ENCODE data around the gene TIMM44.
"Not testable (repeated sequence)": the region's sequence is repeated elsewhere in the genome, so short reads cannot be mapped to it uniquely, and the experiment has no call there.

TIMM44 gene

GRCh38 chr19:7976461-7976860, 33.0 kb upstream of the TIMM44 start:
- DNase-seq: no peak

GRCh38 chr19:7975037-7975436, 31.6 kb upstream of the TIMM44 start:
- no peak for DNase-seq

- no peak for DNase-seq
These were observed 30.4 kb upstream of the TIMM44 start for GRCh38 chr19:7973883-7974282.

GRCh38 chr19:7971553-7972520, 28.4 kb upstream of the TIMM44 start:
- DNase-seq: no peak

GRCh38 chr19:7970716-7971448, 27.4 kb upstream of the TIMM44 start:
- DNase-seq: peak in 1 of 2 donors; percentile 19

- DNase-seq: no peak
These were observed 26.1 kb upstream of the TIMM44 start for GRCh38 chr19:7969555-7969939.

GRCh38 chr19:7968796-7969554, 25.5 kb upstream of the TIMM44 start:
- no peak for DNase-seq

GRCh38 chr19:7968008-7968795, 24.7 kb upstream of the TIMM44 start:
- no peak for DNase-seq

GRCh38 chr19:7965921-7966665, 22.6 kb upstream of the TIMM44 start:
- DNase-seq: no peak

- no peak for DNase-seq
These were observed 21.9 kb upstream of the TIMM44 start for GRCh38 chr19:7965259-7965841.

GRCh38 chr19:7963566-7963965, 20.1 kb upstream of the TIMM44 start:
- no peak for DNase-seq

GRCh38 chr19:7962644-7963268, 19.3 kb upstream of the TIMM44 start:
- no peak for DNase-seq

- DNase-seq: no peak
These were observed 18.6 kb upstream of the TIMM44 start for GRCh38 chr19:7961920-7962626.

- DNase-seq: not testable (repeated sequence)
These were observed 17.6 kb upstream of the TIMM44 start for GRCh38 chr19:7961082-7961481.

GRCh38 chr19:7959211-7959610, 15.7 kb upstream of the TIMM44 start:
- DNase-seq: no peak

- DNase-seq: no peak
These were observed 12.2 kb upstream of the TIMM44 start for GRCh38 chr19:7955696-7956095.

- no peak for DNase-seq
These were observed 10.1 kb upstream of the TIMM44 start for GRCh38 chr19:7953576-7953975.

GRCh38 chr19:7953060-7953459, 9.6 kb upstream of the TIMM44 start:
- DNase-seq: no peak

- no peak for DNase-seq
These were observed 4.5 kb upstream of the TIMM44 start for GRCh38 chr19:7947939-7948338.

- peak; percentile 86 to 88 for DNase-seq
These were observed 803 bp upstream of the TIMM44 start for GRCh38 chr19:7944177-7944761.

All from CD4-positive, alpha-beta T cell treated with Interleukin-1 beta for 1 hour (primary cell).